GM19351 (cell line): ENCODE data around the gene ZNF835.
"Not testable (repeated sequence)": the region's sequence is repeated elsewhere in the genome, so short reads cannot be mapped to it uniquely, and the experiment has no call there.

Experiments
- ATAC-seq: cut with Tn5 transposase; IDR thresholded peaks from one replicate; pipeline ENCODE4 v1.9.1; 2021; ENCODE audit warnings: mild to moderate bottlenecking, moderate library complexity; ENCODE audit not compliant: unreplicated experiment

ZNF835 gene

GRCh38 chr19:56671613-56671994, at the start of gene ZNF835:
Gene ZNF835, minus strand, starts transcription at chr19:56671757. Its CDS starts 6,559 bp downstream, at chr19:56665198.
- ATAC-seq = no peak

- no peak for ATAC-seq
Observed at GRCh38 chr19:56720281-56720680, 48.7 kb upstream of the ZNF835 start.

- no peak for ATAC-seq
Observed at GRCh38 chr19:56718231-56718630, 46.7 kb upstream of the ZNF835 start.

GRCh38 chr19:56712611-56713276, 41.2 kb upstream of the ZNF835 start:
- no peak for ATAC-seq

- no peak for ATAC-seq
Observed at GRCh38 chr19:56710437-56710836, 38.9 kb upstream of the ZNF835 start.

GRCh38 chr19:56707821-56708220, 36.3 kb upstream of the ZNF835 start:
- no peak for ATAC-seq

- no peak for ATAC-seq
Observed at GRCh38 chr19:56705939-56706338, 34.4 kb upstream of the ZNF835 start.

- no peak for ATAC-seq
Observed at GRCh38 chr19:56701895-56702294, 30.3 kb upstream of the ZNF835 start.

- ATAC-seq = no peak
Observed at GRCh38 chr19:56699552-56699951, 28.0 kb upstream of the ZNF835 start.

- no peak for ATAC-seq
Observed at GRCh38 chr19:56692206-56692895, 20.8 kb upstream of the ZNF835 start.

- ATAC-seq = no peak
Observed at GRCh38 chr19:56690670-56691069, 19.1 kb upstream of the ZNF835 start.

- no peak for ATAC-seq
Observed at GRCh38 chr19:56689198-56689597, 17.6 kb upstream of the ZNF835 start.

GRCh38 chr19:56687031-56687430, 15.5 kb upstream of the ZNF835 start:
- no peak for ATAC-seq

- ATAC-seq = no peak
Observed at GRCh38 chr19:56683116-56683515, 11.6 kb upstream of the ZNF835 start.

GRCh38 chr19:56681702-56682101, 10.1 kb upstream of the ZNF835 start:
- no peak for ATAC-seq

- ATAC-seq = no peak
Observed at GRCh38 chr19:56678205-56678604, 6.6 kb upstream of the ZNF835 start.

- ATAC-seq = not testable (repeated sequence)
Observed at GRCh38 chr19:56672610-56673009, 1.1 kb upstream of the ZNF835 start.

- ATAC-seq = no peak
Observed at GRCh38 chr19:56670961-56671612, 470 bp downstream of the ZNF835 start.

- ATAC-seq = no peak
Observed at GRCh38 chr19:56670401-56670960, 1.1 kb downstream of the ZNF835 start.

- no peak for ATAC-seq
Observed at GRCh38 chr19:56668676-56669075, 2.9 kb downstream of the ZNF835 start.

GRCh38 chr19:56667311-56667870, 4.2 kb downstream of the ZNF835 start:
- no peak for ATAC-seq
